IMR-90 (cell line): ENCODE results near the gene COA4. TPM values are rescaled to one million over a fixed set of nuclear protein-coding genes. Genes with fewer than 3 reads are reported as not detected.
A peak's percentile ranks its signal among the peaks of the same experiment; 100 is the strongest.

ENCODE experiments used
- ATAC-seq: fragments of 200-7000 bp; cut with Tn5 transposase; 2 replicates; pipeline ENCODE4 v1.9.1; 2020; ENCODE audit warnings: low read depth, mild to moderate bottlenecking, moderate library complexity
- BruUV-seq: library from RNA; stranded (reverse); fragments of 400-500 nt; replicated peaks from 2 replicates; lab custom pipeline; 2021; lab: Mats Ljungman, UMichigan
- CTCF ChIA-PET: fragments of 300-600 bp; formaldehyde crosslinking; extraction: SDS; loops from one replicate; lab custom pipeline; 2021; ENCODE audit warnings: antibody characterized with exemption; lab: Yijun Ruan, JAX
- POLR2A ChIA-PET: fragments of 300-600 bp; sonication (Branson Sonifier 250); formaldehyde crosslinking; loops from one replicate; lab custom pipeline; 2022; ENCODE audit warnings: antibody characterized with exemption; ENCODE audit not compliant: unreplicated experiment; lab: Charles Lee
- DNase-seq: peaks from one replicate; pipeline ENCODE4 v3.0.0; 2013
- H2AFZ ChIP-seq: replicated peaks from 2 replicates; pipeline ENCODE3; 2013; ENCODE audit warnings: low read length, mild to moderate bottlenecking; ENCODE audit not compliant: poor library complexity
- H2AK5ac ChIP-seq: 2 replicates; pipeline ENCODE4 v1.6.1; 2013; ENCODE audit warnings: low read depth, low read length, inconsistent platforms
- H2AK9ac ChIP-seq: replicated peaks from 2 replicates; pipeline ENCODE3; 2013; ENCODE audit warnings: mild to moderate bottlenecking, low read depth, low read length, moderate library complexity; ENCODE audit not compliant: poor library complexity
- H2BK120ac ChIP-seq: 2 replicates; pipeline ENCODE4 v1.6.1; 2013; ENCODE audit warnings: low read depth, low read length, inconsistent platforms
- H2BK15ac ChIP-seq: 3 replicates; pipeline ENCODE4 v1.6.1; 2013; ENCODE audit warnings: low read depth, low read length, inconsistent platforms
- H2BK20ac ChIP-seq: 2 replicates; pipeline ENCODE4 v1.6.1; 2013; ENCODE audit warnings: low read depth, mild to moderate bottlenecking, inconsistent platforms, low read length, moderate library complexity
- H2BK5ac ChIP-seq: 2 replicates; pipeline ENCODE4 v1.6.1; 2013; ENCODE audit warnings: mild to moderate bottlenecking, low read depth, low read length, inconsistent platforms; ENCODE audit not compliant: poor library complexity, severe bottlenecking
- H3K14ac ChIP-seq: replicated peaks from 2 replicates; pipeline ENCODE4 v1.6.1; 2013; ENCODE audit warnings: low read depth, low read length, inconsistent platforms
- H3K18ac ChIP-seq: 2 replicates; pipeline ENCODE4 v1.6.1; 2013; ENCODE audit warnings: low read depth, low read length, control low read depth
- H3K23ac ChIP-seq: 2 replicates; pipeline ENCODE4 v1.6.1; 2013; ENCODE audit warnings: low read depth, low read length, inconsistent platforms
- H3K27ac ChIP-seq: 2 replicates; pipeline ENCODE4 v1.5.1; 2013; ENCODE audit warnings: mild to moderate bottlenecking, control low read depth, low read length; ENCODE audit not compliant: insufficient read depth
- H3K27me3 ChIP-seq: 2 replicates; pipeline ENCODE4 v1.6.1; 2013; ENCODE audit warnings: low read length; ENCODE audit not compliant: control insufficient read depth, insufficient read depth
- H3K36me3 ChIP-seq: 2 replicates; pipeline ENCODE4 v1.6.1; 2013; ENCODE audit warnings: low read length, mixed read lengths; ENCODE audit not compliant: control insufficient read depth, insufficient read depth
- H3K4ac ChIP-seq: 2 replicates; pipeline ENCODE4 v1.6.1; 2013; ENCODE audit warnings: low read depth, low read length, inconsistent platforms
- H3K4me1 ChIP-seq: 2 replicates; pipeline ENCODE4 v1.6.1; 2013; ENCODE audit warnings: low read length, mixed read lengths; ENCODE audit not compliant: control insufficient read depth, insufficient read depth
- H3K4me2 ChIP-seq: 2 replicates; pipeline ENCODE4 v1.6.1; 2013; ENCODE audit warnings: low read depth, mild to moderate bottlenecking, control low read depth, low read length, moderate library complexity
- H3K4me3 ChIP-seq: 2 replicates; pipeline ENCODE4 v1.5.1; 2013; ENCODE audit warnings: low read depth, mild to moderate bottlenecking, control low read depth, low read length, moderate library complexity; ENCODE audit not compliant: insufficient read depth
- H3K56ac ChIP-seq: 2 replicates; pipeline ENCODE4 v1.6.1; 2013; ENCODE audit warnings: low read length, inconsistent platforms; ENCODE audit not compliant: insufficient read depth; ENCODE audit errors: extremely low read depth
- H3K79me1 ChIP-seq, 2 experiments: 2 replicates each; pipeline ENCODE4 v1.6.1; 2013; ENCODE audit warnings: low read length in 2 of 2, inconsistent platforms in 1 of 2, low read depth in 1 of 2
- H3K9ac ChIP-seq: 2 replicates; pipeline ENCODE4 v1.6.1; 2013; ENCODE audit warnings: low read depth, low read length, control low read depth
- H3K9me1 ChIP-seq: 2 replicates; pipeline ENCODE4 v1.6.1; 2013; ENCODE audit warnings: low read length, inconsistent platforms; ENCODE audit not compliant: insufficient read depth
- H3K9me3 ChIP-seq: 2 replicates; pipeline ENCODE4 v1.6.1; 2013; ENCODE audit warnings: low read length; ENCODE audit not compliant: control insufficient read depth, insufficient read depth
- H4K20me1 ChIP-seq: 2 replicates; pipeline ENCODE4 v1.6.1; 2013; ENCODE audit warnings: low read length, inconsistent platforms; ENCODE audit not compliant: insufficient read depth
- H4K5ac ChIP-seq: 2 replicates; pipeline ENCODE4 v1.6.1; 2013; ENCODE audit warnings: mild to moderate bottlenecking, low read depth, low read length, control low read depth
- H4K8ac ChIP-seq, 2 experiments: 2 replicates each; pipeline ENCODE4 v1.6.1; 2013; ENCODE audit warnings: low read depth in 2 of 2, low read length in 2 of 2, control low read depth in 1 of 2, inconsistent platforms in 1 of 2
- H4K91ac ChIP-seq: 2 replicates; pipeline ENCODE4 v1.6.1; 2013; ENCODE audit warnings: low read depth, low read length, inconsistent platforms; ENCODE audit not compliant: insufficient read depth
- CEBPB ChIP-seq: IDR thresholded peaks from 2 replicates; pipeline ENCODE4 v1.6.1; 2012; ENCODE audit warnings: low read depth, low read length, improper control_type of control experiment
- CHD1 ChIP-seq: IDR thresholded peaks from 2 replicates; pipeline ENCODE4 v1.6.1; 2012; ENCODE audit warnings: low read depth, low read length, improper control_type of control experiment
- WGBS, 2 experiments: methylation state at CpG; one replicate each; pipeline versions ENCODE4 v1.1.5 to v1.1.7; 2013; ENCODE audit warnings: missing lambda C conversion rate in 2 of 2; ENCODE audit not compliant: insufficient read length in 1 of 2; ENCODE audit errors: extremely low coverage in 2 of 2; 5-methylcytosine and 5-hydroxymethylcytosine counted together
- dilution Hi-C: fragments of 300-500 bp; cut with HindIII; formaldehyde crosslinking; loops from one replicate; pipeline ENCODE4 v1.14.3; 2018; ENCODE audit warnings: low sequenced_read_pairs; ENCODE audit not compliant: unreplicated experiment
- in situ Hi-C: fragments of 300-500 bp; cut with MboI; formaldehyde crosslinking; loops from 3 replicates; pipeline ENCODE4 v1.14.3; 2019; ENCODE audit warnings: low sequenced_read_pairs, inconsistent platforms, mixed read lengths
- intact Hi-C: fragments of 100-400 bp; cut with micrococcal nuclease; formaldehyde crosslinking; loops from 2 replicates; pipeline ENCODE4 v1.10.0; 2022
- polyA plus RNA-seq, 3 experiments: library from polyadenylated mRNA; depleted of rRNA; stranded (reverse); fragments of >200 nt; gene quantifications; 2 replicates each; pipeline ENCODE4 v1.2.3, GENCODE V29; 2012; ENCODE audit warnings: low replicate concordance in 1 of 3
- total RNA-seq: library from RNA; depleted of rRNA; stranded (reverse); fragments of >200 nt; gene quantifications from 2 replicates; pipeline ENCODE4 v1.2.3, GENCODE V29; 2012

The COA4 gene
- total and polyA plus RNA-seq, 2 of the 4 experiments (the other 2 are of a cell fraction) = 78.0 to 97.4 TPM

DNA sequence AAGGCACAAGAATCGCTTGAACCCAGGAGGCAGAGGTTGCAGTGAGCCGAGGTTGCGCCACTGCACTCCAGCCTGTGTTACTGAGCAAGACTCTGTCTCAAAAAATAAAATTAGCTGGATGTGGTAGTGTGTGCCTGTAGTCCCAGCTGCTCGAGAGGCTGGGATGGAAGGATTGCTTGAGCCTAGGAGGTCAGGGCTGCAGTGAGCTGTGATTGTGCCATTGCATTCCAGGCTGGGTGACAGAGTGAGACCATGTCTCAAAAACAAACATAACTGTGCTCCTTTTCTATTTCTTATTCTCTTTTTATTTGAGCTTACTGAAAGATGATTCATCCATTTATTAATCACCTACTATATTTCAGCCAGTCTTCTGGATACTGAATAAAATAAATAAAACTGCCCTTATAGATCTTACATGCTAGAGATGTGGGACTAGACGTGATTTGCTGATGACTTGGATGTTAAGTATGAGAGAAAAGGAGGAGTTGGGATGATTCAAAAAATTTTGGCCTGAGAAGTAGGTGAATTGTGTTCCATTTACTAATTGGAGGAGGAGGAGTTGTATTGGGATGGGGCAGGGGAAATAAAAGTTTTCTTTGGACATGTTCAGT is 18.2 kb upstream of the COA4 start:
- no peak overlapping the region for H4K8ac ChIP-seq
- CTCF ChIA-PET = no interaction called here
- H2BK5ac ChIP-seq = no peak overlapping the region
- no peak overlapping the region for H3K27ac ChIP-seq
- no peak overlapping the region for H4K91ac ChIP-seq
- H3K36me3 ChIP-seq = peaks cover 8% of the 10 kb centered on the region; the same call in 1 of the 2 replicates
- peak; percentile 95 for ATAC-seq
- intact Hi-C loops = no loop called here
- H2BK15ac ChIP-seq = no peak overlapping the region
- H3K4me1 ChIP-seq = no peaks in the 10 kb centered on the region
- DNase-seq = peak; percentile 81
- H3K4ac ChIP-seq = no peak overlapping the region
- dilution Hi-C loops = no loop called here
- H3K4me3 ChIP-seq = no peak overlapping the region
- H3K9me3 ChIP-seq = no peaks in the 10 kb centered on the region
- no peak overlapping the region for H2AK9ac ChIP-seq
- H3K14ac ChIP-seq = no peak overlapping the region; the same call in 1 of the 2 replicates
- 0 out of 2 replicates have a peak, but pooled peaks cover 3% of the 10 kb centered on the region for H4K20me1 ChIP-seq
- no peak overlapping the region for H3K56ac ChIP-seq
- H3K9ac ChIP-seq = no peak overlapping the region
- no peak overlapping the region for H2AK5ac ChIP-seq
- POLR2A ChIA-PET = no interaction called here
- H2BK20ac ChIP-seq = no peak overlapping the region
- H3K18ac ChIP-seq = no peak overlapping the region
- TF ChIP-seq CEBPB (peak; percentile 54; the same call in 1 of the 2 replicates), CHD1 (no peak)
- no peaks in the 10 kb centered on the region for H3K27me3 ChIP-seq
- H3K79me1 ChIP-seq = peaks cover 3 to 4% of the 10 kb centered on the region in 2 experiments; a peak in 2 of 4 replicates
- H3K23ac ChIP-seq = no peak overlapping the region
- WGBS, 2 experiments = 88% methylated on average over 1 of the region's 5 CpGs; no CpG with 5 or more reads in 1 of the 2 experiments
- H4K5ac ChIP-seq = no peak overlapping the region
- no peak overlapping the region for H3K4me2 ChIP-seq
- no TSS peak for BruUV-seq
- in situ Hi-C loops = no loop called here
- H3K9me1 ChIP-seq = peaks cover 7% of the 10 kb centered on the region; the same call in 1 of the 2 replicates
- H2AFZ ChIP-seq = no peak overlapping the region
- no peak overlapping the region for H2BK120ac ChIP-seq
